HG03025 (cell line): ENCODE measurements around the gene ZC3H7A.

Experiments
- ATAC-seq: cut with Tn5 transposase; IDR thresholded peaks from one replicate; pipeline ENCODE4 v1.9.1; 2021; ENCODE audit warnings: mild to moderate bottlenecking, moderate library complexity; ENCODE audit not compliant: unreplicated experiment, low FRiP score

The ZC3H7A gene

DNA sequence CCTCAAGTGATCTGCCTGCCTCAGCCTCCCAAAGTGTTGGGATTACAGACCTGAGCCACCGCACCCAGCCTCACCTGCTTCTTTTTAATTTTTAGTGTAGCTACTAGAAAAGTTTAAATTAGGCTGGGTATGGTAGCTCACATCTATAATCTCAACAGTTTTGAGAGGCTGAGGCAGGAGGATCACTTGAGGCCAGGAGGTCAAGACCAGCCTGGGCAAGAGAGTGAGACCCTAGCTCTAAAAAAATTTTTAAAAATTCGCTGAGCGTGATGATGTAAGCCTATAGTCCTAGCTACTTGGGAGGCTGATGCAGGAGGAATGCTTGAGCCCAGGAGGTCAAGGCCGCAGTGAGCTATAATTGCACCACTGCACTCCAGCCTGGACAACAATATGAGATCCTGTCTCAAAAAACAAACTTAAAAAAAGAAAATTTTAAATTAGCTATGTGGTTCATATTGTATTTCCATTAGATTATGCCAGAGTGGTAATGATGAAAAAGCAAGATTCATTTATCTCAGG is 89.3 kb downstream of the ZC3H7A start:
- ATAC-seq = no peak

DNA sequence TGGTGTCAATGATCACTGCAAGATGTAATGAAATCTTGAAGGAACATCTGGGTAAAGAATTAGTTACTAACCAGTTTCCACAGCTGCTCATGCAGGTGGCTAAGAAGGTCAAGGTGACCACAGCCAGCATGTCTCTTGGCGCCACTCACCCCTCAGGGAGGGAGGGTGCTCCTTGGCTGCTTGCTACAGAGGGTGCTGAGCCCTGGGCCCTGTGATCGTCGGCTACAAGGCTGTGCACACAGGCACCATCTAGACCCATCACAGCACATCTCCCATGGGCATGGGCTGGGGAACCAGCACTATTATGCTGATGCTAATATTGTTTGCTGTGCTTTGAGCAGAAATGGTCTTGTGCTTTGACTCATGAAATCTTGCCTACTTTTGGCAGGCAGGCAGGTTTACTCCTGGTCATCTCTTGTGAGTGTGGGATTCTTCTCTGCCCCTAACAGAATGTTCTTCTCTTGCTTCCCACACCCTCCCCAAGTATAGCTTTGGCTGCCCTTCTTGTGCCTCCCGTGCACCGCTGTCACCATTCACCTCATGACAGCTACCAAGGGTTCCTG is 90.8 kb downstream of the ZC3H7A start:
- no peak for ATAC-seq

DNA sequence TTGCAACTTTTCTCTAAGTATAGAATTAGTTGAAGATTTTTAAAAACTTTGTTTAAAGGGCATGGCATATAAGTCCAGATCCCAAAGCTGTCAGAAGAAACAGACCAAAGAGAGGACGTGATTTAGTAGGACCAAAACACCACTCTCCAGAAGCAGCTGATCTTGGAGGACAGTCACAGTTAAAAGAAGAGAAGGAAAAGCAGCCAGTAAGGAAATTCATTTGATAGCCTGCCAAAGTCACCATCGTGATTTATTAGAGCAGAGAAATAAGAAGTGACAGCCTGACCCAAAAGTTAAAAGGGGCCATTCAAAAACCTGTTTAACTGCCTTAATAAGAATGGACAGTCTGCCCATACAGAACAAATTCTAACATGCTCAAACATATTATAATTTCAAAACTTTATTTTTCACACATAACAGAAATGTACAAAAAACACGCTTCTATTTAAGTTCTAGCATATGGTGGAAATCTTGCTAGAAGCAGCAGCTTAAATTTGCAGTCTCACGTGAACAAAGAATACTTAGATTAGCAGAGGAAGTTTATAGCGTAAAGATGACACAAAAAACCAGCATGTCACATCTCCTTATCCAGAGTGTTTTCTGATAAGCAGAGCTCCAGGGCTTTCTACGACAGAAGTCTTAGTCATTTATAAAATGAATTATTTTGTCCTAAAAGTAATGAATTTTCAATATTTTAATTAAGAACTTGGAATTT is 91.6 kb downstream of the ZC3H7A start:
- ATAC-seq = no peak
